Breast epithelium (tissue), 3 donors: Measurements from ENCODE around the gene FAM151B.

Experiments
- POLR2A ChIP-seq: fragments of 450-650 bp; IDR thresholded peaks from one replicate; pipeline ENCODE4 v1.6.1; 2016; ENCODE audit warnings: antibody characterized with exemption, mild to moderate bottlenecking, moderate library complexity
- POLR2AphosphoS5 ChIP-seq, 3 donors: sonication (generic); formaldehyde crosslinking; IDR thresholded peaks; one replicate each; pipeline ENCODE4 v1.6.1; 2017; ENCODE audit warnings: antibody characterized with exemption in 3 of 3
- TF ChIP-seq, protein P1 (sequence below), 3 donors: fragments of 450-650 bp; IDR thresholded peaks; one replicate each; pipeline ENCODE4 v1.5.1; 2016 to 2017; ENCODE audit warnings: antibody characterized with exemption in 3 of 3, mild to moderate bottlenecking in 3 of 3, moderate library complexity in 3 of 3

DNA sequence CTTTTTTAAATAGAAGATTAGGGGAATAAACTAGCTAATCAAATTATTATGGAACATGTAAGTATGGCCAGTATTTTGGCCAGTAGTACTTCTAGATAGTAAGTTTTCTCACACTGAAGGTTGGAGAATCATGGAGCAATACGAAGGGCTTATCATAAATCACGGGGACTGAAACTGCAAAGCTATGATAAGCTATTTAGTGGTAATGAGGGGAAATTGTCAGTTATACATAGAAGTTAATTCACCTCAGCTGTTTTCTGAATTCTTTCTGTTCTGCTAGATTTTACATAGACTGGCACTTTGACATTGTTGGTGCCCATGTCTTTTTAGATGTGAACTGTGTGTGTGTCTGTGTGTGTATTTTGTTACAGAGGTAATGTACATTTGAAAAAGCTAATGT, 34.5 kb upstream of the FAM151B start:
- TF ChIP-seq POLR2A (no peak), POLR2AphosphoS5 (IDR thresholded peaks at IDR 0.05) (no peak)
- TF ChIP-seq, protein P1, sequence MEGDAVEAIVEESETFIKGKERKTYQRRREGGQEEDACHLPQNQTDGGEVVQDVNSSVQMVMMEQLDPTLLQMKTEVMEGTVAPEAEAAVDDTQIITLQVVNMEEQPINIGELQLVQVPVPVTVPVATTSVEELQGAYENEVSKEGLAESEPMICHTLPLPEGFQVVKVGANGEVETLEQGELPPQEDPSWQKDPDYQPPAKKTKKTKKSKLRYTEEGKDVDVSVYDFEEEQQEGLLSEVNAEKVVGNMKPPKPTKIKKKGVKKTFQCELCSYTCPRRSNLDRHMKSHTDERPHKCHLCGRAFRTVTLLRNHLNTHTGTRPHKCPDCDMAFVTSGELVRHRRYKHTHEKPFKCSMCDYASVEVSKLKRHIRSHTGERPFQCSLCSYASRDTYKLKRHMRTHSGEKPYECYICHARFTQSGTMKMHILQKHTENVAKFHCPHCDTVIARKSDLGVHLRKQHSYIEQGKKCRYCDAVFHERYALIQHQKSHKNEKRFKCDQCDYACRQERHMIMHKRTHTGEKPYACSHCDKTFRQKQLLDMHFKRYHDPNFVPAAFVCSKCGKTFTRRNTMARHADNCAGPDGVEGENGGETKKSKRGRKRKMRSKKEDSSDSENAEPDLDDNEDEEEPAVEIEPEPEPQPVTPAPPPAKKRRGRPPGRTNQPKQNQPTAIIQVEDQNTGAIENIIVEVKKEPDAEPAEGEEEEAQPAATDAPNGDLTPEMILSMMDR (IDR thresholded peaks at IDR 0.05) = no peak
